Measurements from ENCODE around the gene KRTAP9-7.

GRCh38 chr17:41284546-41284945 is 9.0 kb downstream of the KRTAP9-7 start:
- TF ChIP-seq CTCF (IDR thresholded peaks at IDR 0.05) (no peak), POLR2A (IDR thresholded peaks at IDR 0.05) (no peak)

Measured in suprapubic skin (tissue), 3 donors.